ENCODE data around the gene PSG3.
"Not testable (repeated sequence)": the region's sequence is repeated elsewhere in the genome, so short reads cannot be mapped to it uniquely, and the experiment has no call there.

DNA sequence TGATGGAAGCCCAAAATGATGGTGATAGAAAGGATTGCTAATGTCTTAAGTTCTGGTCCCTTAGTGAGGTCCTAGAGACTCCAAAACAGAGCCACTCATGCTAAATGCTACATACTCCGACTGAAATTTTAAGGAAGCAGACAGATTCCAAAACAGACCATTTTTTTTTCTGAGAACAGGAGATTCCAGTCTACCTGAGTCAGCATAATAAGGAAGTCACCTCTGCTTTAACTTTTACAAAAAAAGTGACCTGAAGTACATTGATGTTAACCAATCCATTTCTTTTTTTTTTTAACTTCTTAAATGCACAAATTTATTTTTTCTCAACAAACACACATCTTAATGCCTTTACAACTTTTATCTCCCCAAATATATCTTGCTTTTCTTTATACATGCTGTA, 65.7 kb downstream of the PSG3 start:
- TF ChIP-seq, protein P1, sequence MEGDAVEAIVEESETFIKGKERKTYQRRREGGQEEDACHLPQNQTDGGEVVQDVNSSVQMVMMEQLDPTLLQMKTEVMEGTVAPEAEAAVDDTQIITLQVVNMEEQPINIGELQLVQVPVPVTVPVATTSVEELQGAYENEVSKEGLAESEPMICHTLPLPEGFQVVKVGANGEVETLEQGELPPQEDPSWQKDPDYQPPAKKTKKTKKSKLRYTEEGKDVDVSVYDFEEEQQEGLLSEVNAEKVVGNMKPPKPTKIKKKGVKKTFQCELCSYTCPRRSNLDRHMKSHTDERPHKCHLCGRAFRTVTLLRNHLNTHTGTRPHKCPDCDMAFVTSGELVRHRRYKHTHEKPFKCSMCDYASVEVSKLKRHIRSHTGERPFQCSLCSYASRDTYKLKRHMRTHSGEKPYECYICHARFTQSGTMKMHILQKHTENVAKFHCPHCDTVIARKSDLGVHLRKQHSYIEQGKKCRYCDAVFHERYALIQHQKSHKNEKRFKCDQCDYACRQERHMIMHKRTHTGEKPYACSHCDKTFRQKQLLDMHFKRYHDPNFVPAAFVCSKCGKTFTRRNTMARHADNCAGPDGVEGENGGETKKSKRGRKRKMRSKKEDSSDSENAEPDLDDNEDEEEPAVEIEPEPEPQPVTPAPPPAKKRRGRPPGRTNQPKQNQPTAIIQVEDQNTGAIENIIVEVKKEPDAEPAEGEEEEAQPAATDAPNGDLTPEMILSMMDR (IDR thresholded peaks at IDR 0.05) = not testable (repeated sequence)
- not testable (repeated sequence) for TF ChIP-seq ZFX (IDR thresholded peaks at IDR 0.05; ENCODE audit: borderline replicate concordance)
